Neural cell (in vitro differentiated cells): ENCODE measurements around the gene ITGB7. TPM values are rescaled to one million over a fixed set of nuclear protein-coding genes. Genes with fewer than 3 reads are reported as not detected.
A peak's percentile ranks its signal among the peaks of the same experiment; 100 is the strongest.

Experiments used
- H2AFZ ChIP-seq: fragments of 200-600, 300-800 bp; sonication (generic), shearing (Covaris generic); 2 replicates; pipeline ENCODE4 v1.6.0; 2014; ENCODE audit warnings: low read depth, mild to moderate bottlenecking, antibody characterized with exemption, low read length, moderate library complexity
- H3F3A ChIP-seq: fragments of 200-600 bp; shearing (Covaris generic); 2 replicates; pipeline ENCODE4 v1.6.1; 2016; ENCODE audit warnings: mild to moderate bottlenecking, moderate library complexity, mixed read lengths, antibody characterized with exemption, low read length; ENCODE audit not compliant: insufficient read depth, poor library complexity, severe bottlenecking
- H3K27ac ChIP-seq: fragments of 200-600, 300-800 bp; sonication (generic), shearing (Covaris generic); 2 replicates; pipeline ENCODE4 v1.5.1; 2014; ENCODE audit warnings: mild to moderate bottlenecking, low read length, moderate library complexity
- H3K27me3 ChIP-seq: fragments of 300-800, 200-600 bp; sonication (generic), shearing (Covaris generic); 2 replicates; pipeline ENCODE4 v1.6.0; 2014; ENCODE audit warnings: mild to moderate bottlenecking, low read depth, low read length, moderate library complexity; ENCODE audit not compliant: insufficient read depth
- H3K36me3 ChIP-seq: fragments of 300-800, 200-600 bp; sonication (generic), shearing (Covaris generic); 2 replicates; pipeline ENCODE4 v1.5.1; 2014; ENCODE audit warnings: mild to moderate bottlenecking, antibody characterized with exemption, low read length, moderate library complexity; ENCODE audit not compliant: insufficient read depth
- H3K4me2 ChIP-seq: fragments of 300-800, 200-600 bp; sonication (generic), shearing (Covaris generic); 2 replicates; pipeline ENCODE4 v1.6.0; 2014; ENCODE audit warnings: mild to moderate bottlenecking, low read length
- H3K4me3 ChIP-seq: fragments of 300-800, 200-600 bp; sonication (generic), shearing (Covaris generic); 2 replicates; pipeline ENCODE4 v1.5.1; 2014; ENCODE audit warnings: mild to moderate bottlenecking, low read length, moderate library complexity
- H3K79me2 ChIP-seq: fragments of 200-600 bp; shearing (Covaris generic); replicated peaks from 2 replicates; pipeline ENCODE4 v1.6.0; 2014; ENCODE audit warnings: mild to moderate bottlenecking, low read length, moderate library complexity; ENCODE audit not compliant: insufficient read depth
- H3K9ac ChIP-seq: fragments of 300-800, 200-600 bp; sonication (generic), shearing (Covaris generic); 2 replicates; pipeline ENCODE4 v1.6.1; 2016; ENCODE audit warnings: mild to moderate bottlenecking, low read length, mixed read lengths
- H3K9me2 ChIP-seq: fragments of 200-600 bp; shearing (Covaris generic); 2 replicates; pipeline ENCODE4 v1.6.1; 2016; ENCODE audit warnings: mild to moderate bottlenecking, low read length, mixed read lengths; ENCODE audit not compliant: insufficient read depth
- H3K9me3 ChIP-seq: fragments of 200-600, 300-800 bp; sonication (generic), shearing (Covaris generic); 2 replicates; pipeline ENCODE4 v1.6.1; 2016; ENCODE audit warnings: mild to moderate bottlenecking, mixed run types, low read length, moderate library complexity, mixed read lengths
- H4K20me1 ChIP-seq: fragments of 200-600 bp; shearing (Covaris generic); 2 replicates; pipeline ENCODE4 v1.6.1; 2016; ENCODE audit warnings: mild to moderate bottlenecking, mixed run types; ENCODE audit not compliant: insufficient read depth
- EP300 ChIP-seq: fragments of 450-650 bp; conservative IDR thresholded peaks from 2 replicates; pipeline ENCODE4 v1.6.1; 2014; ENCODE audit warnings: antibody characterized with exemption, mild to moderate bottlenecking, moderate library complexity; ENCODE audit not compliant: poor library complexity, severe bottlenecking
- EZH2 ChIP-seq: fragments of 200-600, 300-800 bp; shearing (Covaris generic), sonication (generic); IDR thresholded peaks from 2 replicates; pipeline ENCODE4 v1.6.1; 2014; ENCODE audit warnings: antibody characterized with exemption, low read length, borderline replicate concordance, mild to moderate bottlenecking; ENCODE audit not compliant: insufficient read depth, poor library complexity, severe bottlenecking
- MXI1 ChIP-seq: fragments of 450-650 bp; conservative IDR thresholded peaks from 2 replicates; pipeline ENCODE4 v1.6.1; 2014; ENCODE audit warnings: antibody characterized with exemption, mild to moderate bottlenecking; ENCODE audit not compliant: poor library complexity, severe bottlenecking
- POLR2AphosphoS5 ChIP-seq: IDR thresholded peaks from 2 replicates; pipeline ENCODE4 v1.6.1; 2012
- RAD21 ChIP-seq: fragments of 450-650 bp; conservative IDR thresholded peaks from 2 replicates; pipeline ENCODE4 v1.6.1; 2014; ENCODE audit warnings: antibody characterized with exemption, mild to moderate bottlenecking, moderate library complexity
- REST ChIP-seq: IDR thresholded peaks from 2 replicates; pipeline ENCODE4 v1.6.1; 2012; ENCODE audit warnings: borderline replicate concordance
- SMC3 ChIP-seq: fragments of 450-650 bp; conservative IDR thresholded peaks from 2 replicates; pipeline ENCODE4 v1.6.1; 2014; ENCODE audit warnings: antibody characterized with exemption, mild to moderate bottlenecking, moderate library complexity; ENCODE audit not compliant: poor library complexity
- TAF1 ChIP-seq: IDR thresholded peaks from 2 replicates; pipeline ENCODE4 v1.6.1; 2012; ENCODE audit warnings: low read depth
- polyA plus RNA-seq: library from polyadenylated mRNA; depleted of rRNA; stranded (reverse); fragments of >200 nt; gene quantifications from 2 replicates; pipeline ENCODE4 v1.2.3, GENCODE V29; 2014
- TF ChIP-seq, protein P1 (sequence below): fragments of 450-650 bp; IDR thresholded peaks from 2 replicates; pipeline ENCODE4 v1.5.1; 2014; ENCODE audit warnings: antibody characterized with exemption, mild to moderate bottlenecking, moderate library complexity; ENCODE audit not compliant: poor library complexity, severe bottlenecking

ITGB7 gene
- polyA plus RNA-seq, 1 donor from 2014 or later: not detected

DNA sequence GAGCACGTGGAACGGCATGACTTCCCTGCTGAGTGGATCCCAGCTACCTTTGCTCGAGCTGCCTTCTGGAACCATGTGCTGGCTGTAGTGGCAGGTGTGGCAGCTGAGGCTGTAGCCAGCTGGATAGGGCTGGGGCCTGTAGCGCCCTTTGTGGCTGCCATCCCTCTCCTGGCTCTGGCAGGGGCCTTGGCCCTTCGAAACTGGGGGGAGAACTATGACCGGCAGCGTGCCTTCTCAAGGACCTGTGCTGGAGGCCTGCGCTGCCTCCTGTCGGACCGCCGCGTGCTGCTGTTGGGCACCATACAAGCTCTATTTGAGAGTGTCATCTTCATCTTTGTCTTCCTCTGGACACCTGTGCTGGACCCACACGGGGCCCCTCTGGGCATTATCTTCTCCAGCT is 46.2 kb upstream of the ITGB7 start:
- H3K27ac ChIP-seq: no peak overlapping the region
- no peaks in the 10 kb centered on the region for H4K20me1 ChIP-seq
- H3K27me3 ChIP-seq: no peaks in the 10 kb centered on the region
- no peak overlapping the region for H2AFZ ChIP-seq
- no peaks in the 10 kb centered on the region for H3F3A ChIP-seq
- TF ChIP-seq SMC3: no peak
- no peak for TF ChIP-seq RAD21
- no peak for TF ChIP-seq EP300
- no peak for TF ChIP-seq REST
- TF ChIP-seq POLR2AphosphoS5: no peak
- TF ChIP-seq EZH2: no peak
- no peak for TF ChIP-seq MXI1
- no peak for TF ChIP-seq TAF1
- TF ChIP-seq, protein P1, sequence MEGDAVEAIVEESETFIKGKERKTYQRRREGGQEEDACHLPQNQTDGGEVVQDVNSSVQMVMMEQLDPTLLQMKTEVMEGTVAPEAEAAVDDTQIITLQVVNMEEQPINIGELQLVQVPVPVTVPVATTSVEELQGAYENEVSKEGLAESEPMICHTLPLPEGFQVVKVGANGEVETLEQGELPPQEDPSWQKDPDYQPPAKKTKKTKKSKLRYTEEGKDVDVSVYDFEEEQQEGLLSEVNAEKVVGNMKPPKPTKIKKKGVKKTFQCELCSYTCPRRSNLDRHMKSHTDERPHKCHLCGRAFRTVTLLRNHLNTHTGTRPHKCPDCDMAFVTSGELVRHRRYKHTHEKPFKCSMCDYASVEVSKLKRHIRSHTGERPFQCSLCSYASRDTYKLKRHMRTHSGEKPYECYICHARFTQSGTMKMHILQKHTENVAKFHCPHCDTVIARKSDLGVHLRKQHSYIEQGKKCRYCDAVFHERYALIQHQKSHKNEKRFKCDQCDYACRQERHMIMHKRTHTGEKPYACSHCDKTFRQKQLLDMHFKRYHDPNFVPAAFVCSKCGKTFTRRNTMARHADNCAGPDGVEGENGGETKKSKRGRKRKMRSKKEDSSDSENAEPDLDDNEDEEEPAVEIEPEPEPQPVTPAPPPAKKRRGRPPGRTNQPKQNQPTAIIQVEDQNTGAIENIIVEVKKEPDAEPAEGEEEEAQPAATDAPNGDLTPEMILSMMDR: no peak
- no peaks in the 10 kb centered on the region for H3K9me3 ChIP-seq
- peaks cover 8% of the 10 kb centered on the region for H3K79me2 ChIP-seq
- H3K9me2 ChIP-seq: no peaks in the 10 kb centered on the region
- H3K36me3 ChIP-seq: no peaks in the 10 kb centered on the region
- peak overlapping the region; percentile 87 for H3K4me2 ChIP-seq
- peak overlapping the region; percentile 93 for H3K4me3 ChIP-seq
- H3K9ac ChIP-seq: no peak overlapping the region

GRCh38 chr12:53252349-53252916 is 45.4 kb upstream of the ITGB7 start:
- Histone ChIP-seq H3K36me3 (no peaks in the 10 kb centered on the region), H3F3A (no peaks in the 10 kb centered on the region), H4K20me1 (no peaks in the 10 kb centered on the region), H3K4me2 (peak overlapping the region; percentile 87), H3K9ac (peak overlapping the region; percentile 84), H3K9me3 (no peaks in the 10 kb centered on the region), H3K9me2 (no peaks in the 10 kb centered on the region), H3K27ac (peak overlapping the region; percentile 56), H3K4me3 (peak overlapping the region; percentile 93), H2AFZ (peak overlapping the region; percentile 87), H3K79me2 (peaks cover 8% of the 10 kb centered on the region), H3K27me3 (no peaks in the 10 kb centered on the region)
- TF ChIP-seq MXI1: peak; percentile 4
- TF ChIP-seq EP300: no peak
- no peak for TF ChIP-seq POLR2AphosphoS5
- TF ChIP-seq TAF1: no peak
- peak; percentile 9 for TF ChIP-seq REST
- TF ChIP-seq RAD21: no peak
- TF ChIP-seq SMC3: no peak
- TF ChIP-seq EZH2: no peak
- TF ChIP-seq, protein P1: no peak
